Measurements from ENCODE around the gene SLC16A11.
A peak's percentile ranks its signal among the peaks of the same experiment; 100 is the strongest.

The SLC16A11 gene

GRCh38 chr17:7026471-7027115, 17.3 kb downstream of the SLC16A11 start:
- no peak for DNase-seq

GRCh38 chr17:7025245-7025644, 18.6 kb downstream of the SLC16A11 start:
- no peak for DNase-seq

GRCh38 chr17:7024402-7024785, 19.5 kb downstream of the SLC16A11 start:
- DNase-seq, result no peak

GRCh38 chr17:7023576-7024401, 20.1 kb downstream of the SLC16A11 start:
- peak in 43 of 51 donors; percentile 12 to 82 (median 60) for DNase-seq

- no peak for DNase-seq
Observed at GRCh38 chr17:7022781-7023571, 20.9 kb downstream of the SLC16A11 start, which contains the start of gene BCL6B. Gene BCL6B (plus strand): TSS chr17:7023050. CDS start chr17:7023672, 622 bp downstream.

GRCh38 chr17:7021993-7022778, 21.7 kb downstream of the SLC16A11 start:
- peak in 38 of 51 donors; percentile 21 to 81 (median 50) for DNase-seq

GRCh38 chr17:7020894-7021664, 22.8 kb downstream of the SLC16A11 start:
- DNase-seq, result no peak

- peak in 16 of 51 donors; percentile 12 to 52 (median 28) for DNase-seq
Observed at GRCh38 chr17:7019839-7020519, 23.9 kb downstream of the SLC16A11 start.

- no peak for DNase-seq
Observed at GRCh38 chr17:7019367-7019766, 24.5 kb downstream of the SLC16A11 start.

GRCh38 chr17:7018331-7018964, 25.4 kb downstream of the SLC16A11 start:
- peak in 10 of 51 donors; percentile 9 to 38 (median 17) for DNase-seq

- no peak for DNase-seq
Observed at GRCh38 chr17:7017827-7018200, 26.1 kb downstream of the SLC16A11 start.

- no peak for DNase-seq
Observed at GRCh38 chr17:7016886-7017826, 26.7 kb downstream of the SLC16A11 start.

- DNase-seq, result no peak
Observed at GRCh38 chr17:7016418-7016817, 27.5 kb downstream of the SLC16A11 start.

GRCh38 chr17:7014995-7015958, 28.6 kb downstream of the SLC16A11 start:
- DNase-seq, result peak in 15 of 51 donors; percentile 31 to 91 (median 68)

- DNase-seq, result peak; percentile 44 to 100 (median 96)
Observed at GRCh38 chr17:7014261-7014994, 29.5 kb downstream of the SLC16A11 start.

- DNase-seq, result no peak
Observed at GRCh38 chr17:7011942-7012254, 32.0 kb downstream of the SLC16A11 start.
